ENCODE measurements around the gene CRB2.

DNA sequence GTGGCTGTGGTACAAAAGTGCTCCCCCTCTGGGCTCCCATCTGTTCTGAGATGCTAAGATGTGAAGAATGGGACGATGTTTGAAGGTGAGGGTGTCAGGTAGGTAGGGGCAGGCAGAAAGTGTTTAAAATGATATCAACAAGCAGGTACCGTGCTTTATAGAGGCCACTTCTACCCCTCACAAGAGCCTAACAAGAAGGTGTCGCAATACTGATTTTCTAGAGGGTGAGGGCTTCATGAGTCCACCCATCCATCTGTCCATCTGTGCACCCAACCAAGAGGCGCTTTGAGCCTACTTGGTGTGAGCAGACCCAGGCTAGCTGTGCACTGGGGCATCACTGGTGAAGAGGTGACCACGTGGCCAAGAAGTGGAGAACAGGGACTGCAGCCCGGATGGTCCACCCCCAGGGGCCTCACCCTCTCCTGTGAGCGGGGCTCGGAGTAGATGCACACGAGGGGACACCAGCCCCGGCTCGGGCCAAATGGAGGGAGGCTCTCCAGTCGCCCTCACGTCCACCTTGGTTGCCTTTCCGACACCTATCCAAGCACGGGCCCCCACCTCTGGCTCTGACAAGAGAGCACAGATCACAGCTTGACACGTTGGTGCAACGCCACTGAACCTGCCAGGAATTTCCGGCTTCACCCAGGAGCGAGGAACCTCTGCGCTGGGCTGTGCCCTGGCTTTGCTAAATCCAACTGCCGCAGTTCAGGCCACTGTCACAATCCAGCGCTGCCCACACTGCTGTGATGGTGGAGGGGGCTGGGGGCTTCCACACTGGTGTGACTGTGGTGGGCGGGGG is 34.5 kb downstream of the CRB2 start:
- TF ChIP-seq MAX (IDR thresholded peaks at IDR 0.05; ENCODE audit: low read depth, low read length) (no peak), POLR2A (IDR thresholded peaks at IDR 0.05; ENCODE audit: extremely low read depth, insufficient read length) (no peak)
- TF ChIP-seq, protein P1, sequence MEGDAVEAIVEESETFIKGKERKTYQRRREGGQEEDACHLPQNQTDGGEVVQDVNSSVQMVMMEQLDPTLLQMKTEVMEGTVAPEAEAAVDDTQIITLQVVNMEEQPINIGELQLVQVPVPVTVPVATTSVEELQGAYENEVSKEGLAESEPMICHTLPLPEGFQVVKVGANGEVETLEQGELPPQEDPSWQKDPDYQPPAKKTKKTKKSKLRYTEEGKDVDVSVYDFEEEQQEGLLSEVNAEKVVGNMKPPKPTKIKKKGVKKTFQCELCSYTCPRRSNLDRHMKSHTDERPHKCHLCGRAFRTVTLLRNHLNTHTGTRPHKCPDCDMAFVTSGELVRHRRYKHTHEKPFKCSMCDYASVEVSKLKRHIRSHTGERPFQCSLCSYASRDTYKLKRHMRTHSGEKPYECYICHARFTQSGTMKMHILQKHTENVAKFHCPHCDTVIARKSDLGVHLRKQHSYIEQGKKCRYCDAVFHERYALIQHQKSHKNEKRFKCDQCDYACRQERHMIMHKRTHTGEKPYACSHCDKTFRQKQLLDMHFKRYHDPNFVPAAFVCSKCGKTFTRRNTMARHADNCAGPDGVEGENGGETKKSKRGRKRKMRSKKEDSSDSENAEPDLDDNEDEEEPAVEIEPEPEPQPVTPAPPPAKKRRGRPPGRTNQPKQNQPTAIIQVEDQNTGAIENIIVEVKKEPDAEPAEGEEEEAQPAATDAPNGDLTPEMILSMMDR (IDR thresholded peaks at IDR 0.05; ENCODE audit: low read depth, low read length), result no peak
